EH (cell line): ENCODE data around the gene NUB1.
"Not testable (repeated sequence)": the region's sequence is repeated elsewhere in the genome, so short reads cannot be mapped to it uniquely, and the experiment has no call there.

Experiments
- DNase-seq: peaks from one replicate; pipeline ENCODE4 v3.0.0-alpha.2; 2015; ENCODE audit warnings: low read depth

The NUB1 gene

GRCh38 chr7:151341357-151342101 is at the start of gene NUB1:
Gene NUB1, plus strand, starts transcription at chr7:151341812. Its CDS starts 3,538 bp downstream, at chr7:151345350.
- DNase-seq = peak; percentile 87

- no peak for DNase-seq
These were observed 48.8 kb upstream of the NUB1 start for GRCh38 chr7:151292850-151293249.

- DNase-seq = no peak
These were observed 45.2 kb upstream of the NUB1 start for GRCh38 chr7:151296202-151296992.

- DNase-seq = no peak
These were observed 42.8 kb upstream of the NUB1 start for GRCh38 chr7:151298765-151299164.

GRCh38 chr7:151299530-151299929 is 42.1 kb upstream of the NUB1 start:
- DNase-seq = no peak

- no peak for DNase-seq
These were observed 41.5 kb upstream of the NUB1 start for GRCh38 chr7:151299940-151300645.

- no peak for DNase-seq
These were observed 39.8 kb upstream of the NUB1 start for GRCh38 chr7:151301471-151302462.

GRCh38 chr7:151304251-151304650 is 37.4 kb upstream of the NUB1 start:
- not testable (repeated sequence) for DNase-seq

GRCh38 chr7:151304856-151305255 is 36.8 kb upstream of the NUB1 start:
- DNase-seq = peak; percentile 6

GRCh38 chr7:151306374-151306773 is 35.2 kb upstream of the NUB1 start:
- no peak for DNase-seq

- no peak for DNase-seq
These were observed 34.8 kb upstream of the NUB1 start for GRCh38 chr7:151306860-151307259.

- no peak for DNase-seq
These were observed 34.1 kb upstream of the NUB1 start for GRCh38 chr7:151307536-151307935.

- DNase-seq = no peak
These were observed 33.4 kb upstream of the NUB1 start for GRCh38 chr7:151308256-151308655.

GRCh38 chr7:151308791-151309190 is 32.8 kb upstream of the NUB1 start:
- no peak for DNase-seq

- DNase-seq = peak; percentile 84
These were observed 32.3 kb upstream of the NUB1 start for GRCh38 chr7:151309311-151309710.

- peak; percentile 31 for DNase-seq
These were observed 31.0 kb upstream of the NUB1 start for GRCh38 chr7:151310578-151310977.

- DNase-seq = no peak
These were observed 30.2 kb upstream of the NUB1 start for GRCh38 chr7:151311294-151311864.

- DNase-seq = no peak
These were observed 29.3 kb upstream of the NUB1 start for GRCh38 chr7:151312356-151312755.

GRCh38 chr7:151312831-151313809 is 28.5 kb upstream of the NUB1 start:
- no peak for DNase-seq

- DNase-seq = peak; percentile 25
These were observed 27.8 kb upstream of the NUB1 start for GRCh38 chr7:151313857-151314256.
